Measurements from ENCODE around the gene IMMP1L.

The IMMP1L gene

GRCh38 chr11:31464436-31464835 lies 45.0 kb downstream of the IMMP1L start:
- DNase-seq, result no peak

- no peak for DNase-seq
Measured at GRCh38 chr11:31455177-31455576, 54.2 kb downstream of the IMMP1L start.

DNA sequence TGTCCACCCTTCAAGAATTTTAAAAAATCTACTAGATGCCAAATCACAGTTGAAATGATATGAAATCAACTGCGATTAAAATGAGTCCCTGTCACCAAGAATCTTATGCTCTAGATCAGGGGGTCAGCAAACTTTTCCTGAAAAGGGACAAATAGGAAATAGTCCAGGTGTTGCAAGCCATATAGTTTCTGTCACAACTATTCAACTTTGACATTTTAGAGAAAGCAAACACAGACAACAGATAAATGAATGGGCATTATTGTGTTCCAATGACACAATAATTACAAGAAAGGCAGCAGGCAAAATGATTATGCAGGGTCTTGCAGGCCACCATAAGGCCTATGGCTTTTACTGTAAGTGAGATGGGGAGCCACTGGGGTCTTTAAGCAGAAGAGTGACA lies 58.6 kb downstream of the IMMP1L start:
- DNase-seq, result no peak

DNA sequence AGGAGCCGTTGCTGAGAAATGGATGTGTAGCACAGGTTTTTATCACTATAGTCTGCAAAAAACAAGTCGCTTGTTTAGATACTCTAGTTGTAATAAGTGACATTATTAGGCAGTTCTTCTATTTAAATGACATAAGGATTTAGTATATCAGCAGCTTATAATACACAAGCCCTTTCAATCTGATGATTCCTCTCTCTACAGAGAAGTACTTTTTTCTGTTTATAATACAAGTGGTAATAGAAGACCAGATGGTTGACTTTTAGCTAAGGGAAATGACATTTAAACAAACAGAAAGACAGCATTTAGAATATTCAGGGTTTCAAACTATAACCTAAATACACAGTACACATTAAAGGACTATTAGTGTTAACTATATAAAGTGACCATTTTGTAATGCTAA lies 60.4 kb downstream of the IMMP1L start:
- no peak for DNase-seq

GRCh38 chr11:31445621-31446020 lies 63.8 kb downstream of the IMMP1L start:
- DNase-seq, result no peak

GRCh38 chr11:31443802-31444201 lies 65.6 kb downstream of the IMMP1L start:
- no peak for DNase-seq

- DNase-seq, result peak; percentile 48
Measured at GRCh38 chr11:31442086-31442485, 67.3 kb downstream of the IMMP1L start.

DNA sequence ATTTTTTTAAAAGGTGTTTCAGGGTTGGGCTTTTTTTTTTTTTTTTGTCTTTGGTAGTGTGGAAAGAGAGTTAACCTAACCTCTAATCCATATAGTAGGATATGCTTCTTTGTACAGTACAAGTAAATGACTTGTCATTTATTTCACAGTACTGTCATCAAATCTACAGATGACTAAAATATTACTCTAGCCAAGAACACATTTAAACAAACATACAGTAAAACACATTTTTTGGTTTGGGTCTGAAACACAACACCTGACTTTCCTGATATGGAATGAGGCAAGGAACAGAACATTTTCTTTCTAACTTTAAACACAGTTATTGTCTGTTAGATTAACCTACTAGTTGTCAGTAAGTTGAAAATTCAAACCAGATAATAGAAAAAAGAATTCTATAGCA lies 68.1 kb downstream of the IMMP1L start:
- DNase-seq, result no peak

DNA sequence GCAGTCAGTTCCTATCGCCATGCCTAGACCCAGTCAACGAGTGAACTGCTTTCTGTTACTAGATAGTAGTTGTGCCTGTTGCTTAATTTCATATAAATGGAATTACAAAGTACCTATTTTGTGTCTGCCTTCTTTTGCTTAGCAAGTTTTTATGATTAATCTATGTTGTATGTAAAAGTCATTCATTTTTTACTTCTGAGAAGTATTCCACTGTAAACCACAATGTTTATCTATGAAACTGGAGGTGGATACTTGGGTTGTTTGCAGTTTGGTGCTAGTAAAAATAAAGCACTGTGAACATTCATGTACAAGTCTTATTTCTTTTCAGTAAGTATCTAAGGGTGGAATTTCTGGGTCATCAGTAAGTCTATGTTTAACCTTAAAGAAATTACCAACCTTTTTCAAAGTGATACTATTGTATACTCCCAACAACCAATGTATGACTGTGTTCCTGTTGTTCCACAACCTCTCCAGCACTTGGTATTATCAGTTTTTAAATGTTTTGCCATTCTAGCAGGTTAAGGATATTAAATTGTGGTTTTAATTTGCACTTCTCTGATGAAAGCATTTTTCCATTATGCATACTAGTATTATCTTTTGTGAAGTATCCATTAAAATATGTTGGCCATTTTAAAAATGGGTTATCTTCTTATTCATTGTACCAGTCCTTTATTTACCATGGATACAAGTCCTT lies 71.5 kb downstream of the IMMP1L start:
- no peak for DNase-seq

- DNase-seq, result no peak
Measured at GRCh38 chr11:31433851-31434250, 75.6 kb downstream of the IMMP1L start.

GRCh38 chr11:31424652-31425051 lies 84.8 kb downstream of the IMMP1L start:
- no peak for DNase-seq

DNA sequence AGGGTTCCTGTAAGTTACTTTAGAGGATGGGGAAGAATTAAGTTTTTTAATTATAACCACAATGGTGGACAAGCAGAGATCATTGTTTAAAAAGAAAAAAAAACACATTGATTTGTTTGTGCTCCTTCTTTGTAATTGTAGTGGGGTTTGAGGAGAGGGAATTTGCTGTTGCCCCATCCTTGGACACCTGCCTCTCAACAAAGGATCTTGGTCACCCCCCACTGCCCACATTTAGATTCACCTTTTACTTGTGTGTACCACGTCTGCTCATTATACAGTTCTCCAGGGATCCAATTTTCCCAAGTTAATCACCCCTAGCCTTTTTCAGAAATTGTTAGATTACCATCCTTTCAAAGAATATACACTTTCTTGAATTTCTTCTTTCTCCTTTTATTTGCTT lies 86.7 kb downstream of the IMMP1L start:
- no peak for DNase-seq

GRCh38 chr11:31421820-31422219 lies 87.6 kb downstream of the IMMP1L start:
- no peak for DNase-seq

DNA sequence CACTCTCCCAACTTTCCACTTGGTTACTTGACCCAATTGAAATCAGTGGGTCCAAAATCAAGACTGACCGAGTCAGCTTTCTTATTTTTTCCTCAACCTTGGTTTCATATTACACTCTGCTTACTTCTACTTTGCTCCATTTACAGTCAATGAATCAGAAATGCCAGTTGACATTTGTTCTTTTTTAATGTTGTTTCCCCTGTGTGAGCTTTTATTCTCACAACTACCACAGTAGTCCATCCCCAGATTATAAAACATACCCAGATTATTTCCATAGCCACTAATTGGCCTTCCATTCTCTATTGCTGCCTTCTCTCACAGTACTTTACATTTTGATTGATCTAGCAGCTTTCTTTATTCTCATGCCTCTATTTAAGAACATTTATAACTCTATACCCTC lies 89.8 kb downstream of the IMMP1L start:
- DNase-seq, result no peak

DNA sequence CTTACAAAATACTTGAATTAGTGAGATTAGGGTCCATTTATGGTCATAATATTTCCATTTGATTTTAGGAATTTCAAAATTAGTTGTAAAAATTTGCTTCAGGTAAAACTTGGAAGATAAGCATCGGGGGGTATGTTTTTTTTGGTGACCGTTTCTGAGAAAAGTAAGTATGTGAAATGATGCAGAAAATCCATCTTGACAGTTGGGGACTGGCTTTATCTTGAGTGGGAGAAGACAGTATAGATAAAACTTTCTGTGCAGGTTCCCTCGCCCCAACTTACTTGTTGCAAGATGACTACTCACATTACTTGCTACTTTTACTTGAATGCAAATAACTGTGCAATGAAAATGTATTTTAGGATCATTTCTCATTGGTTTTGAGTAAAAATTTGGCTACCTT lies 90.3 kb downstream of the IMMP1L start:
- DNase-seq, result no peak

DNA sequence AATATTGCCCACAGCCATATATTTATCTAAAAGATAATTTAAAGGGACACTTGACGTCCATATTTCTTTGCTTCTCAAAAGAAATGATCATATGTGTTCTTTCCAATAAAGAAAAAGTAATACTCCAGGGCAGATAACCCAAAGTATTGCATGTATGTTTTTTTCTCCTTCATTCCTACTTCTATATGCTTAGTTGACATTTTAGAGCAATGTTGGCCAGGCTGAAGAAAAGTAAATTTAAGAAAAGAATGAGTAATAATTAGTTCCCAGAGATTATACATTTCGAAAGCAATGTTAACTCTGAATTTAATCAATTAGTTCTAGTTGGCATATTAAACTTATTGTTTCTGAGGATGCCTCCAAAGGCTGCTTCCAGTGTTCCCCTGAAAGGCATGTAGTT lies 91.6 kb downstream of the IMMP1L start:
- no peak for DNase-seq

DNA sequence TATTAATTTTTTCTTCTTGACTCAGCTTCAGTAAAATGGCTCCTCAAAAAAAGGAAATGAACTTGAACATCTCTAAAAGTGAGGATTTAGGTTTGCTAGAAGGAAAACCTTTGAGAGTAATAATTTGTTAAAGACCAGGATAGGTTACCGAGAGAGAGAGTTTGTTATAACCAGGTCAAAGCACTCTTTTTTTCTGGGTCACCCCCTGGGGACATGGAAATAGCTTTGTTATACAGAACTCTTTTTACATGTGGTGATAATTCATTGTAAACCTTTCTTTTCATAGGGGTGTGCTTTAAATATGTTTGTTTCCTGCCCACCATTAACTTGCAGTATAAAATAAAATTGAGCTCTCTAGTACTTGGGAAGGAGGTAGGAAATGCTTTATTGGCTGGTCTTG lies 92.1 kb downstream of the IMMP1L start:
- no peak for DNase-seq

DNA sequence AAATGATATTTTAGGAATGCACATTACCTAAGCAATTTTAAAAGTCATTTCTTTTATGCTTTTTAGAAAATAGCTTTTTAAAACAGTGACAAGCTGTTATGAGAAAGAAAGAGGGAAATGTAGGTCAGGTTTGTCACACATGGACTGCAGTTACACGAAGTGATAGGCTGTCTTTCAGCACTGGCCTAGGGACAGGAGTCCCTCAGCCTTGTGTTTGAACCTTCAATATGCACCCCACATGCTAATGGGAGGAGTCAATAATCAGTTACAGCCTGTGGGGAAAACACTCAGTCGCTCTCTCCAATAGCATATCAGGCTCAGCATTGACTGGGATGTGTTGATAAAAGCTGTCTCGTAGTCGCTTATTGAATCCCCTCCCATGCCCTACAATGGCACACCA lies 94.0 kb downstream of the IMMP1L start:
- DNase-seq, result no peak

GRCh38 chr11:31414338-31414737 lies 95.1 kb downstream of the IMMP1L start:
- DNase-seq, result no peak

DNA sequence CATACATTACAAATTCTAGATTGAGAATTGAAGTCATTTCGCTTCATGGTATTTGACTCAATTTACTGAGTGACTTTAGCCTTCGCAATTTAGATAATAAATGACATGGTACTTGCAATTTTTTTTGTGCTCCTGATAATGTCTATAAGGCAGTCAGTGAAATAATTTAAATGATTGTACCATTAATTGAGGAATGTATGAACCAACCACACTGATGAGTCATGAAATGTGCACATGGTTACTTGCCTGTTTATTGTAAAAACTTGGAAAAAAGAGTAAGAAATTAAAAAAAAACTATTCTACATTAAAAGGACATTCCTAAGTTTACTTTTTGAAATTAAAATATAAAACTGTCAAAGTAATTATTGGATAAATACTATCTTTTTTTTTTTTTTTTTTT lies 96.5 kb downstream of the IMMP1L start:
- DNase-seq, result no peak

DNA sequence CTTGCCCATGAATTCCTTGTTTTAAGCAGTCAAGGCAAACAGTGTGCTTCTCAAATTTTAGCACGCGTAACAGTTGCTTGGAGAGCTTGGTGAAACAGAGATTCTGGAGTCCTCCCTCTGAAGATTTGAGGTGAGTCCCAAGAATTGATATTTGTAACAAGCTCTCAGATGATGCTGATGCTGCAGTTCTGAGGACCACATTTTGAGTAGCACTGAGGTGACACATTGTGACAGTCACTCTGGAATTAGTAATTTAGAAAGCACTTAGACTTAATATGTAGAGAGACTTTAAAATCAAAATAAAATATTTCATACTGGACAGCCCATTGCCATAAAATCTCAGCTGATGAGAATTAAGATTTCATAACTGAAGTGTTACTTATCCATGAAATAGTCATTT lies 101.2 kb downstream of the IMMP1L start:
- no peak for DNase-seq

DNA sequence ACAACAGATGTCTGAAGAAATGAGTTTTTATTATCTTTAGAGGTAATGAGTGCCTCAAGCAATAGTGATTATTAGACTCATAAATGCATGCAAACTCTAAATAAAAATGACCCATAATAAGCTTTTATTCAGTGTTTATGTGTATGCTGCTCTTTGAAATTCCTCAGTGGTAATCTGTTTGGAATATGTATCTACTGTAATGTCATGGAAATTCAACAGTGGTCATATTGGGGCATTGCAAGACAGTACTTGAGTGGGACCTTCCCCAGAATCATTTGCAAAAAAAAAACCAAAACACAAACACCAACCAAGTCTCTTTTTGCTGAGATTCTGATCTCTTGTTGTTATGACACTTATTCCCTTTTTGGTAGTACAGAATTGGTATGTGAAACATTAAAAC lies 104.8 kb downstream of the IMMP1L start:
- no peak for DNase-seq

DNA sequence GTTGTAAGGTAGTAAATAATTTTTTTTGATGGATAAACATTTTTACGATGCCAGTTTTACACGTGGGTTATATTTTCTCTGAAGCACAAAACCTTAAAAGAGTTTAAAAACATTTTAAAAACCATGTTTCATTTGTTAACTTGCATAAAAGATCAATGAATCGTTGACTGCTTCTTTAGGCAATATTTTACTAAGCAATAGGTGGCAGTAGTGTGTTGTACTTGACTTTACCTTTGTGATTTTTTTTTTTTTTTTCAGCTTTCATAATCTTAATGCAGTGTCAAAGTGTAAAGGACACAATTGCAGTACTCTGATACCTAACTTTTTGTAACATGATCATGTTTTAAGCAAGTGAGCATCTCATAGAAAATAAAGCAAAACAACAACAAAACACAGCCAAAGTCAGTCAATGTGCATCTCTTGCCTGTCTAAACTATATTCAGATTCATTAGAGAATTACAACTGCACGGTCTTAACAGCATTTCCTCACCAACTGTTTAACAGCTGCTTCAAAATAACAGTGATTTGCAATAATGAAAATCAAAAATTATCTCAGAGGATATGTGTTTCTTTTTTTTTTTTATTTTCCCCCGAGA lies 112.1 kb downstream of the IMMP1L start:
- DNase-seq, result peak; percentile 2

- DNase-seq, result no peak
Measured at GRCh38 chr11:31387379-31387778, 122.0 kb downstream of the IMMP1L start.

GRCh38 chr11:31383116-31383515 lies 126.3 kb downstream of the IMMP1L start:
- DNase-seq, result no peak

Data from SHP77 treated with DMSO at 0.1 percent for 48 hours (cell line).